ENCODE results near the gene FBLN7. TPM values are rescaled to one million over a fixed set of nuclear protein-coding genes. Genes with fewer than 3 reads are reported as not detected.

The FBLN7 gene
- total RNA-seq, 1 experiment from 2014 or later: 4.1 TPM

DNA sequence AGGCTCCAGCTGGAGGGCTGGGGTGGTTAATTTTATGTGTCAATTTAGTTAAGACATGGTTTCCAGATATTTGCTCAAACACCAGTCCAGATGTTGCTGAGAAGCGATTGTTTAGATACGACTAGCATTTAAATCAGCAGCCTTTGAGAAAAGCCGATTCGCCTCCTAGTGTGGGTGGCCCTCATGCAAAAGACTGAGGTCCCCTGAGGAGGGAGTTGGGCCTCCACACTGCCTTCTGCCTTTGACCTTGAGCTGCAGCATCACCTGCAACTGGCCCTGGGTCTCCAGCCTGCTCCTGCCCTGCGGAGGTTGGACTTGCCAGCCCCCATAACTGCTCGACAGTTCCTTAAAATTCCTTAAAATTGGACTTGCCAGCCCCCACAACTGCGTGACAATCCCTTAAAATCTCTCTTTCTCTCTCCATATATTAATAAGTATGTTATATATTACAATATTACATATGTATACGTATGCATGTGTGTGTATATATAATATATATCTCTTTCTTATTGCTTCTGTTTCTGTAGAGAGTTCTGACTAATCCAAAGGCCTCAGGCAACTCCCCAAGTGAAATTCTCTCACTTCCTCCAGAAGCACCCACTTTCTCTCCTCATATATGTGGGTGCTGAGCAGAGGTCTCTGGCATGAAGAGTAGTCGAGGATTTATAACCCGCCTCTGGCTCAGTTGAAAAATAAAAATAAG, 14.4 kb downstream of the FBLN7 start:
- intact Hi-C loops (cut with micrococcal nuclease; ENCODE audit: unreplicated experiment): no loop called here
- Histone ChIP-seq H3K27ac (ENCODE audit: low read depth, low read length, poor library complexity, severe bottlenecking) (no peak overlapping the region), H3K9me3 (ENCODE audit: low read depth, low read length, poor library complexity, severe bottlenecking) (no peaks in the 10 kb centered on the region), H3K4me1 (ENCODE audit: insufficient read depth, low read length, poor library complexity, severe bottlenecking) (no peaks in the 10 kb centered on the region), H3K36me3 (ENCODE audit: insufficient read depth, low read length, poor library complexity, severe bottlenecking) (no peaks in the 10 kb centered on the region), H3K4me3 (ENCODE audit: low read depth, low read length, poor library complexity, severe bottlenecking) (no peak overlapping the region), H3K27me3 (replicated peaks; ENCODE audit: insufficient read depth, low read depth, low read length, poor library complexity) (no peaks in the 10 kb centered on the region)
- no peak for DNase-seq (ENCODE audit: low spot score)
- no TSS peak for BruUV-seq (replicated peaks)
- ChIA-PET CTCF (no interaction called here), POLR2A (ENCODE audit: low non-redundant PET) (no interaction called here)
- no peak for TF ChIP-seq EZH2 (IDR thresholded peaks at IDR 0.05; ENCODE audit: borderline replicate concordance, low read depth, low read length, poor library complexity, severe bottlenecking)
- TF ChIP-seq, protein P1, sequence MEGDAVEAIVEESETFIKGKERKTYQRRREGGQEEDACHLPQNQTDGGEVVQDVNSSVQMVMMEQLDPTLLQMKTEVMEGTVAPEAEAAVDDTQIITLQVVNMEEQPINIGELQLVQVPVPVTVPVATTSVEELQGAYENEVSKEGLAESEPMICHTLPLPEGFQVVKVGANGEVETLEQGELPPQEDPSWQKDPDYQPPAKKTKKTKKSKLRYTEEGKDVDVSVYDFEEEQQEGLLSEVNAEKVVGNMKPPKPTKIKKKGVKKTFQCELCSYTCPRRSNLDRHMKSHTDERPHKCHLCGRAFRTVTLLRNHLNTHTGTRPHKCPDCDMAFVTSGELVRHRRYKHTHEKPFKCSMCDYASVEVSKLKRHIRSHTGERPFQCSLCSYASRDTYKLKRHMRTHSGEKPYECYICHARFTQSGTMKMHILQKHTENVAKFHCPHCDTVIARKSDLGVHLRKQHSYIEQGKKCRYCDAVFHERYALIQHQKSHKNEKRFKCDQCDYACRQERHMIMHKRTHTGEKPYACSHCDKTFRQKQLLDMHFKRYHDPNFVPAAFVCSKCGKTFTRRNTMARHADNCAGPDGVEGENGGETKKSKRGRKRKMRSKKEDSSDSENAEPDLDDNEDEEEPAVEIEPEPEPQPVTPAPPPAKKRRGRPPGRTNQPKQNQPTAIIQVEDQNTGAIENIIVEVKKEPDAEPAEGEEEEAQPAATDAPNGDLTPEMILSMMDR (conservative IDR thresholded peaks at IDR 0.05; ENCODE audit: low read depth, low read length): no peak

DNA sequence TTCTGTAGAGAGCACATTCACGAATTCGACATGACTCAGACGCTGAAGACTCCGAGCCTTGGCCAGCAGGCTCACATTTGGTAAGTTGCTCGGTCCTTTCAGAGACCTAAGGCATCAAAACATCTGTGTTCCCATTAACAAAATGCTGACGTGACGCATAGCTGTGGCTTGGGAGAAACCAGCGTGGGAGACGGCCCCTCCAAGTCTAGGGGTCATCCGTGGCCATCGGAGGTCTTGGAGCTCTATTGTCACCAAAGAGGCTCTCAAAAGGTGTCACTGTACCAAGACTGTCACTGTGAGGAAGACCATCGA, 14.9 kb downstream of the FBLN7 start:
- Histone ChIP-seq H3K27ac (ENCODE audit: low read depth, low read length, poor library complexity, severe bottlenecking) (no peak overlapping the region), H3K36me3 (ENCODE audit: insufficient read depth, low read length, poor library complexity, severe bottlenecking) (no peaks in the 10 kb centered on the region), H3K9me3 (ENCODE audit: low read depth, low read length, poor library complexity, severe bottlenecking) (no peaks in the 10 kb centered on the region), H3K4me1 (ENCODE audit: insufficient read depth, low read length, poor library complexity, severe bottlenecking) (no peaks in the 10 kb centered on the region), H3K27me3 (replicated peaks; ENCODE audit: insufficient read depth, low read depth, low read length, poor library complexity) (no peaks in the 10 kb centered on the region), H3K4me3 (ENCODE audit: low read depth, low read length, poor library complexity, severe bottlenecking) (no peak overlapping the region)
- TF ChIP-seq, protein P1 (conservative IDR thresholded peaks at IDR 0.05; ENCODE audit: low read depth, low read length): no peak
- TF ChIP-seq EZH2 (IDR thresholded peaks at IDR 0.05; ENCODE audit: borderline replicate concordance, low read depth, low read length, poor library complexity, severe bottlenecking): no peak
- DNase-seq (ENCODE audit: low spot score): no peak
- ChIA-PET POLR2A (ENCODE audit: low non-redundant PET) (no interaction called here), CTCF (no interaction called here)
- intact Hi-C loops (cut with micrococcal nuclease; ENCODE audit: unreplicated experiment): no loop called here
- BruUV-seq (replicated peaks): no TSS peak

DNA sequence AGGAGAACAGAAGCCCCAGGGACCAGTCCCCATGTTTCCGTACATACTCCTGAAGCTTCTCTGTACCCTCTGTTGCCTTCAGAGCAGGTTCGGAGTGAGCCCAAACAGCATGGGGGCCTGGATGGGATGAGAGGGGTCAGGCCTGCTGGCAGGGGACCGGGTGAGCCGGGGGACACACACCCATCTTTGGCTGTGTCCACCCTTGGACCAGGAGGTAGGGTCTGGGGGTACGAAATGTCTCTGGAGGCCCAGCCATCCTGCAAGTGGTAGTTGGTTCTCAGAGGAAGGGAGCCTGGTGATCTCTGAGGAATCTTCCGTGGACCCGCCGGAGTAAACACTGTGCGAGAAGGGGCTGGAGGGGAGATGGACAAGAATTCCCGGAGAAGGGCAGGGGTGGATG, 15.3 kb downstream of the FBLN7 start:
- Histone ChIP-seq H3K27ac (ENCODE audit: low read depth, low read length, poor library complexity, severe bottlenecking) (no peak overlapping the region), H3K27me3 (replicated peaks; ENCODE audit: insufficient read depth, low read depth, low read length, poor library complexity) (no peaks in the 10 kb centered on the region), H3K4me1 (ENCODE audit: insufficient read depth, low read length, poor library complexity, severe bottlenecking) (no peaks in the 10 kb centered on the region), H3K4me3 (ENCODE audit: low read depth, low read length, poor library complexity, severe bottlenecking) (no peak overlapping the region), H3K36me3 (ENCODE audit: insufficient read depth, low read length, poor library complexity, severe bottlenecking) (no peaks in the 10 kb centered on the region), H3K9me3 (ENCODE audit: low read depth, low read length, poor library complexity, severe bottlenecking) (no peaks in the 10 kb centered on the region)
- intact Hi-C loops (cut with micrococcal nuclease; ENCODE audit: unreplicated experiment): no loop called here
- no peak for DNase-seq (ENCODE audit: low spot score)
- TF ChIP-seq, protein P1 (conservative IDR thresholded peaks at IDR 0.05; ENCODE audit: low read depth, low read length): no peak
- no peak for TF ChIP-seq EZH2 (IDR thresholded peaks at IDR 0.05; ENCODE audit: borderline replicate concordance, low read depth, low read length, poor library complexity, severe bottlenecking)
- CTCF ChIA-PET: no interaction called here
- POLR2A ChIA-PET (ENCODE audit: low non-redundant PET): no interaction called here
- BruUV-seq (replicated peaks): no TSS peak
